Activated T-cell treated with anti-CD3 and anti-CD28 coated beads, Interleukin-2, amount 50 U/mL, for 72 hours (primary cell): ENCODE data around the gene ACIN1. TPM values are rescaled to one million over a fixed set of nuclear protein-coding genes. Genes with fewer than 3 reads are reported as not detected.

Source experiments
- ATAC-seq, 2 donors: fragments of 150-1000 bp; cut with Tn5 transposase; replicated peaks in 1 of 2; 2 replicates each; pipeline ENCODE4 v1.10.0; 2021; ENCODE audit warnings: moderate library complexity in 2 of 2, mild to moderate bottlenecking in 1 of 2
- DNase-seq, 2 donors: peaks; one replicate each; pipeline ENCODE4 v3.0.0; 2021 to 2022; ENCODE audit warnings: mixed read lengths in 1 of 2
- H3K27ac Mint-ChIP-seq: one replicate; pipeline ENCODE4 v1.8.0; 2022; ENCODE audit warnings: mild to moderate bottlenecking, moderate library complexity, mixed read lengths
- H3K27me3 Mint-ChIP-seq: one replicate; pipeline ENCODE4 v1.8.0; 2022; ENCODE audit warnings: low read depth, mixed read lengths
- H3K36me3 Mint-ChIP-seq, 2 donors: one replicate each; pipeline ENCODE4 v1.8.0; 2022; ENCODE audit warnings: mixed read lengths in 2 of 2, mild to moderate bottlenecking in 1 of 2; ENCODE audit not compliant: insufficient read depth in 2 of 2
- H3K4me1 Mint-ChIP-seq: one replicate; pipeline ENCODE4 v1.8.0; 2022; ENCODE audit warnings: low read depth, mixed read lengths
- H3K4me3 Mint-ChIP-seq, 2 donors: one replicate each; pipeline ENCODE4 v1.8.0; 2022; ENCODE audit warnings: mild to moderate bottlenecking in 2 of 2, mixed read lengths in 2 of 2, moderate library complexity in 2 of 2
- H3K9me3 Mint-ChIP-seq, 2 donors: one replicate each; pipeline ENCODE4 v1.8.0; 2022; ENCODE audit warnings: mixed read lengths in 2 of 2
- total RNA-seq, 2 donors: library from RNA; stranded (reverse); gene quantifications; one replicate each; pipeline ENCODE4 v1.2.3, GENCODE V29; 2022

ACIN1 gene
- total RNA-seq, 2 donors from 2014 or later: 162 to 188 TPM

DNA sequence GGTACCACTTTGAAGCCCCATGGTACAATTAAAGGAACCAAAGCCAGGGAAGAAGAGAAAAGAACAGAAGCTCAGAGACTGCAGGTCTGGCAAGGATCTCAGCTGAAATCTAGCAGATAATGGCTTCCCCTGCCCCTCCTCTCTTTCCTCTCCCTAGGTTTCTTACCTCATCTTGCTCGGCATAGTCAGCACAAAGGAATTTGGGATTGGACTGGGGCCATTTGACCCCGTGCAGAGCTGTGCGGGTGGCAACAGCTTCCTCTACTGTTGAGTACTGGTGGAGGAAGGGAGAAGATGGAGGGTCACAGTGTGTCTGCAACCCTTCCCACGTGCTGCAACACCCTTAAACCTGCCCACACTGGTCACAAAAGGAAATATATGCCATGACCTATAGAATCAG, 32.9 kb downstream of the ACIN1 start:
- Mint-ChIP-seq H3K36me3 (peaks cover 11 to 31% of the 10 kb centered on the region in 2 donors), H3K4me3 (no peak overlapping the region), H3K9me3 (no peaks in the 10 kb centered on the region), H3K27ac (no peak overlapping the region), H3K27me3 (peaks cover 2% of the 10 kb centered on the region), H3K4me1 (peaks cover 7% of the 10 kb centered on the region)
- DNase-seq (no peak), ATAC-seq (no peak)

DNA sequence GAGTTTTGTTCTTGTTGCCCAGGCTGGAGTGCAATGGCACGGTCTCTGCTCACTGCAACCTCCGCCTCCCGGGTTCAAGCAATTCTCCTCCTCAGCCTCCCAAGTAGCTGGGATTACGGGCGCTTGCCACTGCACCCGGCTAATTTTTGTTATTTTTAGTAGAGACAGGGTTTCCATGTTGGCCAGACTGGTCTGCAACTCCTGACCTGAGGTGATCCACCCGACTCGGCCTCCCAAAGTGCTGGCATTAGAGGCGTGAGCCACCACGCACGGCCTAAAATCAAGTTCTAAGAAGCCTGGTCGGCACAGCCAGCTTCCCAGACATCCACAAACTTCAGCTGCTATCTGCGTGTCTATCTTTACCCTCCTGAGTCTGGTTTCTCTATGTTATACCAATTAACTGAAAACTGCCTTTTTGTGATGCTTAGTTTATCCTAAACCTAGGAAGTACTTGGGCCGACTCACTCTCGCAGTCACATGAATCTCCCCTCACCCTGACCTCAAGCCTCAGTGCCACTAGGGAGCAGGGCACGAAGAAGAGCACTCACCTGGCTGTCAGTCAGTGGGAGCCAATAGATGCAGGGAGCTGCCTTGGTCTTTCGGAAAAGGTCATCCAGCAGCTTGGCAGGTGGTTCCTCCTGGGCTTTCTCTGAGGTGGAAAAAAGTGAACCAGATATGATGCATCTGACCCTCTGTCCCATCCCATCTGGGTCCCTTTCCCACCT, 34.2 kb downstream of the ACIN1 start:
- H3K4me1 Mint-ChIP-seq: peaks cover 17% of the 10 kb centered on the region
- no peak overlapping the region for H3K27ac Mint-ChIP-seq
- H3K27me3 Mint-ChIP-seq: peaks cover 12% of the 10 kb centered on the region
- DNase-seq (no peak), ATAC-seq (no peak)
- no peak overlapping the region for H3K4me3 Mint-ChIP-seq
- no peaks in the 10 kb centered on the region for H3K9me3 Mint-ChIP-seq
- peaks cover 6 to 25% of the 10 kb centered on the region in 2 donors for H3K36me3 Mint-ChIP-seq

DNA sequence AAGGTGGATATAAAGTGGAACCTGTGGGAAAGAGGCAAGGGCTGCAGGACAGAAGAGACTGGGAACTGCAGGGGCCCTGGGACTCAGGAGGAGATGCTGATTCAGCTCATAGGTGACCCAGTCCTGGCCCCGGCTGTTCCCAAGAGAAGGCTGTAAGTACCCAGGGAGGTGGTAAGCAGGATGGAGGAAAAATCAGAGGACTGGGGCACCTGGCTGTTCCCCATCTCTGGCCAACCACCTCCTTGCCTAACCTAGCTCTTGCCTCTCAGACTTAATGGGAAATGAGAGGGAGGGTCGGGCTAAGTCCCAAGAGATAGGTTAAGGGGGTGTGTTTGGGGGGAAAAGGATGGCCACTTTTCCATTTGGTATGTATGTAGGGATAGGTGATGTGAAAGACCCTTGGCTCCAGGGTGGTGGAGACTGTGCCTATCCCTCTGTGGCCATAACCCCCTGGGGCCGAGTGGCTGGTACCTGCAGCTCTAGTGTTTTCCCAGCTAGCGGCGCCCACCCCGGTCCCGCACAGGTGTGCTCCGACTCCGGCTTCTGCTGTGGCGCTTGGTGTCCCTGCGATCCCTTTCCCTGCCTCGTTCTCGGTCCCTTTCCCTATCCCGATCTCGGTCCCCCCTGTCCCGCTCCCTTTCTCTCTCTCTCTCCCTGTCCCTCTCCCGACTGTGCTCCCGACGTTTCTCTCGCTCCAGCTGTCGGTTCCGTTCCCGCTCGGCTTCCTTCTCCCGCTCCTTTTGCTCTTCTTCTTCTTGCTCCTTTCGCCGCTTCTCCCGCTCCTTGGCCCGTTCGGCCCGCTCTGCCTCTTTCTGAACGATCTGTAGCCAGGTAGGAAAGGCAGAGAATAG, 36.1 kb downstream of the ACIN1 start:
- H3K4me3 Mint-ChIP-seq: no peak overlapping the region
- peaks cover 15% of the 10 kb centered on the region for H3K4me1 Mint-ChIP-seq
- H3K9me3 Mint-ChIP-seq: no peaks in the 10 kb centered on the region
- peaks cover 12% of the 10 kb centered on the region for H3K27me3 Mint-ChIP-seq
- H3K27ac Mint-ChIP-seq: no peak overlapping the region
- H3K36me3 Mint-ChIP-seq: peaks cover 3 to 20% of the 10 kb centered on the region in 2 donors
- DNase-seq (no peak), ATAC-seq (no peak)

DNA sequence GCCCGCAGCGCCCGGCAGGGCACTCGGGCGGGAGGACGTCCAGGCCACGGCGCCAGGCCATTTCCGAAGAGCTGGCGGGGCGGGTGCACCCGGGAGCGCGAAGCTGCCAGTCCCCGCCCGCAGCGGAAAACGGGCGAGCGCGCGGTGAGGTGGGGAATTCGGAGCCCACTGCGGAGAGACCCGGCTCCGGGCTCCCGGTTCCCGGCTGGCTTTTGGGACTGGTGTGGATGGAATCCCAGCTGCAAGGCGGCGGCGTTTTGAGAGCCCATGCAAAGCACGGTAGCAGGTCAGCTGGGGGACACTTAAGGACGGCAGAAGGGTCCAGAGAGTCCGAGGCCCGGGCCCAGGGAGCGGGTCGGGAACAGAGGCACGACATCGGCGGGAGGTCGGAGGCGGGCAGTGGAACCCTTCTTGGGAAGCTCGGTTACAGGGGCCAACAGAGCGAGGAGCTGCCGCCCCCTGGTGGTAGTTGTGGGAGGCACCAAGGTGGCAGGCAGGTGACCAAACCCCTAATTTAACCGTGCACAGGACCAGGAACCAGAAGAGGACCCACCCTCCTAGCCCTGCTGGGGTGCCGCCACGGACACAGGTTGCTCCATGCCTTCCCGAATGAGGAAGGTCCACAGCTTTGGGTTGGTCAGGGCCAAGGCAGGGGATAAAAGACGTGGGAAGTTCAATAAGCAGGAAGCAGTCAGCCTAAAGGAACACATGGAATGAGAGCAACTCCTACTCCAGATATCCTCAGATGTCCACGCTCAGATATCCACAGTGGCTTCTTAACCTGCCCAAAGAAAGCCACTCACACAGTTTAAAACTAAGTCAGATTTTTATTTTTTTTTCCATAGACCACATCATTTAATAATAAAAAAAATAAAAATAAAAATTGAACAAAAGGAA, 36.9 kb downstream of the ACIN1 start:
- Mint-ChIP-seq H3K27me3 (peaks cover 12% of the 10 kb centered on the region), H3K36me3 (peaks cover 2 to 14% of the 10 kb centered on the region in 2 donors), H3K4me1 (peaks cover 15% of the 10 kb centered on the region), H3K9me3 (no peaks in the 10 kb centered on the region), H3K27ac (no peak overlapping the region), H3K4me3 (peak overlapping the region; percentile 79 to 82)
- ATAC-seq: peak; percentile 70 to 72
- peak; percentile 86 to 90 for DNase-seq

DNA sequence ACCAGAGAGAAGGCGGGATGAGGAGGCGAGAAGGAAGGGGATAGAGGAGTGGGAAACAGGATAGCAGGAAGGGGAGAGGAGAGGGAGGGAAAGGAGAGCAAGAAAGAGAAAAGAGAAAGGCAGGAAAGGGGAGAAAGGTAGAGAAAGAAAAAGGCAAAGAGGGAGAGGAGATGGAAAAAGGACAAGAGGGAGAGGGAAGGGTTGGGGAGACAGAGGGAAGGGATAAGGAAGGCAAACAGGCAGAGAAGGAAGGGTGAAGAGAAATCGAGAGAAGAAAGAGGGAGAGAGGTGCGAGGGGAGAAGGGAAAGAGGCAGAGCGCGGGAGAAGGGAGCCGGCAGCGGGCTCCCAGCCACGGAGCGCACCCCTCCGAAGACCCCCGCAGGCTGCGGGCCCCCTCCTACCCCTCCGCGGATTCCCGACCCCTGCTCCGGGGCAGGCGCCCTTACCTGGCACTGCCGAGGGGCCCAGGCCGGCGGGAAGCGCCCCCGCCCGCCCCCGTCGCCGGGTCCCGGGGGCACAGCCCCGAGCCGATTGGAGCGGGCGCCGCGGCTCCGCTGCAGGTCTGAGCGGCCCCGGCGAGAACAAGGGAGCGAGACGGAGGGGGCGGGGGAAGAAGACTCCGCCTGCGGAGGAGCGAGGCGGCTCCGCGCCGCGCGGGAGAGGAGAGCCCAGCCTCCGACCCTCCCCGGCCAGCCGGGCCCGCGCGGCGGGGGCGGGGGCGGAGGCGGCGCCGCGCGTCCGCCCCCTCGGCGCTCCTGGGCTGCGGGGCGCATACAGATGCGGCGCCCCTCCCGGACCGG, 37.8 kb downstream of the ACIN1 start, which contains the start of gene CDH24:
Gene CDH24 (minus strand): TSS at position 565 of the 801 bp plus-strand sequence. CDS start 1,787 bp downstream, outside the sequence.
- Mint-ChIP-seq H3K27ac (peak within 1 kb of the TSS; percentile 3), H3K27me3 (peaks cover 12% of the 10 kb centered on the region), H3K36me3 (peaks cover under 1 to 12% of the 10 kb centered on the region in 2 donors), H3K9me3 (no peaks in the 10 kb centered on the region), H3K4me3 (peak within 1 kb of the TSS; percentile 89 to 93), H3K4me1 (peaks cover 15% of the 10 kb centered on the region)
- ATAC-seq: peak; percentile 72 to 75
- peak; percentile 77 to 83 for DNase-seq

DNA sequence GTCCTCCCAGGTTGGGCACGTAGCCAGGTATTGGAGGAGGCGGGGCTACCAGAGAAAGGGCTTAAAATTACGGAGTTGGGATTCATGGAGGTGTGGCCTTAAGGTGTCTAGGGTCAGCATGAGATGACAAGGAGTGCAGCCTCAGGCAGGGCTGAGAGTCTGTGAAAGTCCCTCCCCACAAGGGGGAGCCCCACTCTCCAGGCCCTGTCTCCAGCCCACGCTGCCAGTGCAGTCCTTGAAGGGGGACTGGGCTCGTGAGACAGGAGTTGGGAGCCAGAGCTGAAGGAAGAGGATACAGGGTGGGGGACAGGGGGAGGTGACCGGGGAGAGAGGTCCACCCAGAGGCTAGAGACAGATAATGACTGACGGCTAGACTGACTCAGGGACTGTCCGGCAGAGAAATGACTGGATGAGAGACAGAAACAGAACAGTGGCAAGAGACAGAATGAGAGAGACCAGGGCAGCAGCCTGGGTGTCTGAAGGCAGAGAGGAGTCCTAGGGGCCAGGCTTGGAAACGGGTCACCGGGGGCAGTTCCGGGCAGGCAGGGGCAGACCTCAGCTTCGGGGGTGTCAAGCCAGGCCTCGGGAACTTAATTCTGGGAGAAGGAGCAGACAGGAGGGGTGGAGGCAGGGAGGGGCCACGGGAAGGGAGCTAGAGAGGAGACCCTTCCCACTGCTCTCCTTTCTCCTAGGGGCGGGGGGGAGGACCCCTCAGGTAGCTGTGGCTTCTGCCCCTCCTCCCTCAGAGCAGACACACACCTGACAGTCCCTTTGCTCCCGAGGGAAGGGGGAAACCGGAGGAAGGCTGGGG, 38.6 kb downstream of the ACIN1 start:
- peaks cover 15% of the 10 kb centered on the region for H3K4me1 Mint-ChIP-seq
- H3K27ac Mint-ChIP-seq: peak overlapping the region; percentile 3
- peak; percentile 74 to 81 for DNase-seq
- H3K36me3 Mint-ChIP-seq: peaks cover 0 to 10% of the 10 kb centered on the region in 2 donors
- H3K9me3 Mint-ChIP-seq: no peaks in the 10 kb centered on the region
- peak; percentile 63 to 70 for ATAC-seq
- peaks cover 12% of the 10 kb centered on the region for H3K27me3 Mint-ChIP-seq
- H3K4me3 Mint-ChIP-seq: peak overlapping the region; percentile 89 to 93

DNA sequence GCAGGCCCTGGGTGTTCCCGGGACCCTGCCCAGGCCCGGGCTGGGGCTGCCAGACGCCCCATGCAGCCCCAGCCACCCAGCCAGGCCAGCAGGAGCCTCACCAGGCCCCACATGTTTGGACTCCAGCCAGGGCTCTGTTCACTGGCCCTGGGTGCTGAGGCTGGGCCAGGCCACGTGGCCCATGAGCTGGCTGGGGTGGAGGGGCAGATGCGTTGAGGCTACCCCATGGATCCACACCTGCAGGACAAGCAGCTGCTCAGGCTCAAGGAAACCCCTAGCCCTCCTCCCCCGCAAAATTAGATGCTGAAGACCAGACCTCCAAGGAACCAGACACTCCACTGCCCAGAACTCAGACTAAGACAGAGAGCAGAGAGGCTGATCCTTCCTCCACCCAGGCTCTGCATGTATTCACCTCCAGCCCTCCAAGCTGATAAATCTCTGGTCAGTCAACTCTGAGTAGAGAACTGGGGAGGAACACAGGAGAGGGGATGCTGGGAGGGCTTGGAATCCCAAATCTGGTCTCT, 39.3 kb downstream of the ACIN1 start:
- Mint-ChIP-seq H3K4me3 (peak overlapping the region; percentile 75 to 93), H3K4me1 (peaks cover 15% of the 10 kb centered on the region)
- DNase-seq: no peak

DNA sequence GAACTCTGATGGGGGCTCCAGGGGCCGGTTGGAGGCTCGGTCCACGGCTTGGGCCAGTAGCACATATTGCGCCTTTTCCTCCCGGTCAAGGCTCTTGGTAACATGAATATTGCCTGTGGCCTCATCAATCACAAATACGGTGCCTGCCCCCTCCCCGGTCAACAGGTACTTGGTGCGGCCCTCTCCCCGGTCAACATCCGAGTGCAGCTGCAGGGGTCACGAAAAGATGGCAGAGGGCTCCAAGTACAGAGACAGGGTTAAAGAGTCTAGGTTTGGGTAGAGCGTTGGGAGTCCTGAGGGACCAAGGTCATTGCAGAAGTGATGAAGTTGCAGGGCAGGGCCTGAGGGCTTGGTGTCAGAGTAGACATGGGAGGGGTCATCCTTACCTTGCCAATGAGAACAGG, 39.8 kb downstream of the ACIN1 start:
- Mint-ChIP-seq H3K9me3 (no peaks in the 10 kb centered on the region), H3K4me3 (no peak overlapping the region), H3K27ac (no peak overlapping the region), H3K27me3 (peaks cover 12% of the 10 kb centered on the region), H3K4me1 (peaks cover 15% of the 10 kb centered on the region), H3K36me3 (peaks cover 0 to 5% of the 10 kb centered on the region in 2 donors)
- DNase-seq (no peak), ATAC-seq (no peak)

More for the DNA sequence above, 39.3 kb downstream of the ACIN1 start:
- Mint-ChIP-seq H3K36me3 (peaks cover 0 to 5% of the 10 kb centered on the region in 2 donors), H3K27me3 (peaks cover 12% of the 10 kb centered on the region), H3K27ac (no peak overlapping the region), H3K9me3 (no peaks in the 10 kb centered on the region)
- no peak for ATAC-seq

DNA sequence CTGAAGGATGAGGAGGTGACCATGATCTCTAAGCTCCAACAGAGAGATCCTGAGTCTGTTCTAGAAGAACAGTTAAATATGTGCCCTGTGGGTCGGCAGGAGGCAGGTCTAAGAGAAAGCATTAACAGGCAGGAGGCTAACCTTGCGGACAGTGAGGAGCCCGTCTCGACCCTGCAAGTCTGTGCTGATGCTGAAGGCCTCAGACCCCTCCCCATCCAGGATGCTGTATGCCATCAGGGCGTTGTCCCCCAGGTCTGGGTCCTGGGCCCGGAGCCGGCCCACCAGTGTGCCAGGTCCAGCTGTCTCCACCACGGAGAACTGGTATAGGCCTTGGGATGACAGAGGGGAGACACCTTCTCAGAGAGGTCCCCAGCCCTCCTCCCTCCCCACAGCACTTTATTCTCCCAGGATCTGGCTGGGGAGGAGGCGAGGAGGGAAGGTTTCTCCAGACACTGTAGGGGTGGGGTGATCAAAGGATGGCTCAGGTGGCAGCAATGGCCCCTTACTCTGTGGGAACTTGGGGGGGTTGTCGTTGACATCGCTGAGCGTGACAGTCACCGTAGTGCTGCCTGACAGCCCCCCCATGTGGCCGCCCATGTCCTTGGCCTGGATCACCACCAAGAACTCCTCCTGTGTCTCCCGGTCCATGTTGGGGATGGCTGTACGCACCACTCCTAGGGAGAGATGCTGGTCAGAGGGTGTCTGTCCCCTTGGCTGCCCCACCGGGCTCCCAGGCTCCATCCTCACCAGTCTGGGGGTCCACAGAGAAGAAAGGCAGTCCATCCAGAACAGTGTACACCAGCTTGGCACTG, 40.7 kb downstream of the ACIN1 start:
- no peaks in the 10 kb centered on the region for H3K9me3 Mint-ChIP-seq
- no peak overlapping the region for H3K4me3 Mint-ChIP-seq
- DNase-seq (peak; percentile 47 to 56), ATAC-seq (no peak)
- no peak overlapping the region for H3K27ac Mint-ChIP-seq
- peaks cover 15% of the 10 kb centered on the region for H3K4me1 Mint-ChIP-seq
- peaks cover 0 to 2% of the 10 kb centered on the region in 2 donors for H3K36me3 Mint-ChIP-seq
- peaks cover 12% of the 10 kb centered on the region for H3K27me3 Mint-ChIP-seq

DNA sequence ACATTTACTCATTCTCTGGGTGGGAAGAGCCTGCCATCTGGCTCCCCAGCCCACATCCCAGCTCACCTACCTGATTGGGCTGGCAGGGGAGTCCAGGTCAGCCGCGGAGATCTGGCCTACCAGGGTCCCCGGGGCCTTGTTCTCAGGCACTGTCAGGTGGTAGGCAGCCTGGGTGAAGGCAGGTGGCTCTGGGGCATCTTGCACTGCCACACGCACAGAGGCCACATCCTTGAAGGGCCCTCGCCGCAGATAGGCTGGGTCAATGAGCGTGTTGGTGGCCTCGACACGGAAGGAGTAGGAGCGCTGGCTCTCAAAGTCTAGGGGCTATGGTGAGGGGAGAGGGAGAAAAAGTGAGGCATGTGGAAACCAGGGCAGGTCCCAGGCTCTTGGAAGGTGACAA, 41.5 kb downstream of the ACIN1 start:
- Mint-ChIP-seq H3K9me3 (no peaks in the 10 kb centered on the region), H3K4me1 (peaks cover 15% of the 10 kb centered on the region), H3K4me3 (no peak overlapping the region), H3K36me3 (no peaks in the 10 kb centered on the region), H3K27me3 (peaks cover 12% of the 10 kb centered on the region), H3K27ac (no peak overlapping the region)
- ATAC-seq (no peak), DNase-seq (no peak)

DNA sequence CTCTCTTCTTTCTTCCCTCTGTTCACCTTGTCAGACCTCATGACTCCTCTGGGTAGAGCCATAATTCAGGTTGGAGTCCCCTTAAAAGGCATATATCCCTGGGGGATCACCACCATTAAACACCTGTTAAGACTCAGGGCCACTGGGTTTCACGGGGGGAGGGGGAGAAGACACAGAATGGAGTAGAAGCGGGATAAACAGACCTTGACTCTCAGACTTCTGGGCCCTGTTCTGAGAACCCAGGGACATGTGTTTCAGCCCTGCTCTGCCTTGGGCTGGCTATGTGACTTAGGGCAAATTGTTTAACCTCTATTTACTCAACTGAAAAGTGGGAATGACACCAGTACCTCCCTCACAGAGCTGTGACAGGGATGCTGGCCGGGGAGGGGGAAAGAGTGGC, 42.3 kb downstream of the ACIN1 start:
- Mint-ChIP-seq H3K9me3 (no peaks in the 10 kb centered on the region), H3K27me3 (peaks cover 12% of the 10 kb centered on the region), H3K36me3 (no peaks in the 10 kb centered on the region), H3K4me1 (peaks cover 15% of the 10 kb centered on the region), H3K27ac (no peak overlapping the region), H3K4me3 (no peak overlapping the region)
- ATAC-seq (no peak), DNase-seq (no peak)
